Left forelimb (tissue), 1 donor: ENCODE data around the gene VPS39.
A peak's percentile ranks its signal among the peaks of the same experiment; 100 is the strongest.

Experiments
- DNase-seq: peaks from one replicate; pipeline ENCODE4 v3.0.0-alpha.2; 2018; ENCODE audit warnings: low spot score

The VPS39 gene

DNA sequence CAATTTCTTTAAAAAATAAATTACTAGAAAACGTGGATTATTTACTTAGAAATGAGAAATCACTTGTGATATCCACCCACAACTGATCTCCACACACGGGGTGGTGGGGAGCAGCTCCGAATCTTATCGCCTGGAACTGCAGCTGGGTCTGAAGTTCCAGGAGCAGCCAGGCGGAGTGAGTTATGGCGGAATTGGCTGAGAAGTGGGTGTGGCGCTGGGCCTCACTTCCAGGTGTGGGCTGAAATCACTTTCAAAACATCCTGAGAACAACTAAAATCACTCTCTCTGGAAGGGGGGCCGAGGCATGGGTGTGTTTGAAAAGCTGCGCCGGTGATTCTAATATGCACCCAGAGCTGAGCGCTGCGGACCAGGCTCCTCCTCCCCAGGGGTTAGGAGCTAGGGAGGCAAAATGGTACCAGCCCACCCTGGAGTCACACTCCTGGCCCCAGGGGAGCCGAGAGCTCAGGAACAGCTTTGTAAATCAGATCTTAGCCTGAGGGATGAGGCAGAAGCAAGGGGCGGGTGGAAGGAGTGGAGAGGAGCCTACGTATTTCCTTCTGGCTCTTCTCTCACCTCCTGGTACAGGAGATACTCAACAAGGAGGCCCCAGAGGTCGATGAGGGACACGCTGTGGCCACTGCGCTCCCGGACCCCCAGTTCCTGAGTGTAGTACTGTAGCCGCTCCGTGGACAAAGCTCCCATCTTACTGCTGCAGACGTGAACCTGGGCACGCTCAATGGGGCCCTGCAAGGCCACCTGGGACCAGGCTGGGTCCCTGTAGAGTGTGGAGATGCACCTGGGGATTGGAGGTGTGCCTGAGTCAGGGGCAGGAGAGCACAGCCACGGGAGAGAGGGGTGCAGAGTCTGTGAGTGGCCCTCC, 61.3 kb downstream of the VPS39 start:
- peak; percentile 46 for DNase-seq

DNA sequence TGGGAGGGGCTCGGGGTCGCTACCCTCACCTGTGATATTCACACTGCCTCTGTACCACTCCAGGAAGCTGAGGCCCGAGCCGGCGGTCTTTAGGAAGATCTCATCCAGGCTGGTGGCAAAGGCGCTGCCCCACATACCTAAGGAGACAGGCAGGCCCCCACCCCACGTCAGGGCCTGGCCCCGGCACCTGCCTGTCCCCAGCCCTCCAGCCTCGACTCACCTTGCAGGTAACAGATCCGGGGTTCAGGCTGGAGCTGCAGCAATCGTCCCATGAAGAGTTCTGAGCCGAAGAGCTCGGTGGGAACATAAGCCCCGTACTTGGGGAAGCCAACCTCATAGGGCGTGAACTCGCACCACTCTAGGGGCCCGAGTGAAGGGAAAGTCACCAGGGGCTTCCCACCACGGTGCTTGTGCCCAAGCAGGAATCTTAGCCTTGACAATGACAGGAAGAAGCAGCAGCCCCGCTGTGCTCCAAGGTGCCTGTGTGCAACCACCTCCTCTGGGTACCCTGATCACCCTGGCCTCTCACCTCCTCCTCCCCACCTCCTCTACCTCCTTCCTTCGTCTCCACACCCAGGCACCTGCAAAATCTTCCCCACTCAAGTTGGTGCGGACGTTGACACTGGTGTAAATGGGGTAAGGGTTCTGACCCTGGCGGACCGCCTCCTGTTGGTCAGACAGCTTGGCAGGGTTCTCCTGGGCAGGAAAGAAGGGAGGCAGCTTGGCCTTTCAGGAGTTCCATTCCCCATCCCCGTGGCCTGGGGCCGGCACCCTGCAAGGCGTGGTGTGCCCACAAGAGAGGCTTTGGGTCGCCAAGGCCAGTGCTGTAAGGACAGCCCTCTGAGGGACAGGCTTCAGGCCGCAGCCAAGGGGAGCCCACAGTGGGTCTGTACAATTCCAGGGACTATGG, 62.3 kb downstream of the VPS39 start:
- peak; percentile 59 for DNase-seq

DNA sequence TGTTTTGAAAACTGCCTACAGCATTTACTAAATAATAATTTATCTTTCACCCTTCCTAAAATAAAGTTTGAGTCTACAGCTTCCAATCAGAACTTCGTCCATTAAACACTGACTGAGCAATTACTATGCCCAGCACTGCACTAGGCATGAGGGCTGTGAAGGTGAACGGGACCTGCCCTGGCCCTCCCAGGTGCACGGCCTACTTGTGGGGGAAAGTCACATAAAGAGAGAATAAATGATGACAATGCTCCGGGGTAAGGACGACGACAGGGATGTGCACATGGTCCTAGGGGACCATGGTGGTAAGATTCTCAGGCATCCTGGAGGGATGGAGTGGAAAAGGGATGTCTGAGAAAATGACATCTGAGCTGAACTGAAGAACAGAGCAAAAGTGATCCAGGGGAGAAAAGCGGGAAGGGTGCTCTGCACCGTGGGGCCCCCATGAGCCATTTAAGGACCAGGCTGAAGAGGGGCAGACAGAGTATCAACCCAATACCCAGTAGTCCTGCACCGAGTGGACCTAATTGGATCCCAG, 63.2 kb downstream of the VPS39 start:
- DNase-seq = peak; percentile 44

DNA sequence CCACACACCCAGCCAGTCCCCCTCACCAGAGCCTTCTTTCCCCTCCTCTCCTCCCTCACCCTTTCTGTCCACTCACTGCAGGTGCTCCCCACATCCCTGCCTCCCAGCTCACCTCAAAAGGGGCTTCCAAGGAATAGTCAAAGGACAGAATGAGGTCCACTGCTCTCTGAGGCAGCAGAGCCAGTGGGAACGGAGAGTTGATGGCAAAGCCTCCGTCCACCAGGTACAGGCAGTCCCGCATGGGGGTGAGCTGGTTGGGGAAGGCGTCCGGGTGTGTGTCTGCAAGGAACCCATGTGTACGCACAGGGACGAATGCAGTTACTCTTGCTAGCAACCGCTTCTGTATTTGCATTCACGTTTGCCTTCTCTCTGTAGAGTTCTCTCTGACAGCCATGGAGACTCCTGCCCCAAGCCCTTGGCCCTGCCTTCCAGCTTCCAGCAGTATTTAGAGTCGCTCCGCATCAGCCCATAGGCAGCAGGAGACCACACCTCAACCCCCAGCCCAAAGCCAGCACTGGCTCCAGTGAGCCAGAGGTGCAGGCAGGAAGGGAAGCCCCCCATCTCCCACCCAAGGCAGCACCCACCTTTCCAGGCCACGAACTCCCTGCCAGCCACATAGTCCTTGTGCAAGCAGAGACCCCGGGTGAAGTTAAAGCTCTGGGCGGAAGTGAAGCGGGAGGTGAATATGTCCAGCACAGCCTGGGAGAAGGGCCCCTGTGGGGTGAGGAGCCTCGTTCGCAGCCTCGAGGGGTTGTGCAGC, 64.1 kb downstream of the VPS39 start:
- DNase-seq = peak; percentile 34

DNA sequence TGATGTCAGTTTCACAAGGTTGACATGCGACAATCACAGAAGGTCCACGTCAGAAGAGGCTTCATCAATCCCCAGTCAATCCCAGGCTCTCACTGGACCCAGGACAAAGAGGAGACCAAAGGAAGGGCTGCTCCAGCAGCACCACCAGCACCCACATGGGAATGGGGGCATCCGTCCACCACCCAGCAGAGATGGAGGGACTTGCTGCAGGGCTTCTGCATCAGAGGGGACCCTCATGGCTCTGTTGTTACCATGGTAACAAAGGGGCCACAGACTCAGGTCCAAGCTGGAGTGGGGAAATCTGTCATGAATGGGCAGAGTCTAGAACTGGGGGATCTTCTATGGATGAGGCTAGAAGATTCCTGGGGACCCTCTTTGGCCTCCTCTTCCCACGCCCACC, 64.7 kb downstream of the VPS39 start:
- DNase-seq = peak; percentile 25

DNA sequence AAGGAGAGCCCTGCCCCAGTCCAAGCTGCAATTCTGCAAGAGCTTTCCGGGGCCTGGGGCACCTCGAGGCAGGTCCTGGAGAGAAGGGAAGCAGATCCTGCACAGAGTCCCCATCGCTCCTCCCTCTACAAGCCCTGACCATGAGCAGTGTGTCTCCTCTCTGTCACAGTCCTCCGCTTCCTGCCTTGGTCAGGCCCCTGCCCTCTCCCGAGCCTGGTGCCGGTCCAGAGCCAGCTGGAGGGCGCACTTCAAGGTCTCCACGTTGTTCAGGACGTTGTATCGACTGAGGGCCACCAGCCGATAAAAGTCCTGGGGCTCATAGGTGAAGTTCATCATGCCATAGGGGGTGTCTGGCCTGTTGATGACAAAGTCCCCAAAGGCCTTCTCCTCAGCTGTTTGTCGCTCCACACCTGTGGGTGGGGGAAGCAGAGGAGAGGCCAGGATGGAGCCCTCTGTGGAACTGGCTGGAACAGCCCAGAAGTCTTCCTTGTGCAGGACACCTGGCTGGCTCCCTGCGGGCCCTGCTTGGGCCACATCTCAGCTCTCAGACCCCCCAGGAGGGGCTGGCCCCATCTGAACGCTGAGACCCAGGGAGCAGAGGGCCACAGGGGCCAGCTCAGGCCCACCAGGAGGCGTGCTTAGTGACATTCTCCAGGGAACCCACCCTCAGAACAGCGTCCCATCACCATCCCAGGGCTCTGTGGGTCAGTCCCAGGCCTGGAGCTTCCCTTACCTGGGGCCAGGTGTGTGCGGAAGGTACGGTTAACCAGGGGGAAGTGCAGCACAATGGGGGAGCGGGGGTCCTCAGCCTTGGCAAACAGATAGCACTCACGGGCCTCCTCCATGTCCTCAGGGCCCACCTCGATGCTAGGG, 66.1 kb downstream of the VPS39 start:
- DNase-seq = peak; percentile 50

DNA sequence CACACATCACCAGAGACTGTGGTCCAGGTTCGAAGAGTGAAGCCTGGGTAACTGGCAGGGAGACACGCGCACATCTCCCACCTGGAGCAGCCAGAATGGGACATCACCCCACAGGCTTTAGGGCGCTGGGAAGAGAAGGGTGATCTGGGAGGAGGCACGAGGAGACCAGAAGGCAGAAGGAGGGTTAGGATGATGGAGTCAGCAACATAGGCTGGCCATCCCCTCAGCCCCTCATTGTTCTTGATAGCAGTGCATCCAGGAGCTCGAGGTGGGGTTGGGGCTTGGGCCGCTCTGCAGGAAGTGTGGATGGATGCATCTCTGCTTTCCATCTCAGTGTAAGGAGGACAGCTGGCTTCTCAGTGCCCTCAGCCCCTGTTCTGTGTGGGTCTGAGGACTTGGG, 66.9 kb downstream of the VPS39 start:
- DNase-seq = no peak

DNA sequence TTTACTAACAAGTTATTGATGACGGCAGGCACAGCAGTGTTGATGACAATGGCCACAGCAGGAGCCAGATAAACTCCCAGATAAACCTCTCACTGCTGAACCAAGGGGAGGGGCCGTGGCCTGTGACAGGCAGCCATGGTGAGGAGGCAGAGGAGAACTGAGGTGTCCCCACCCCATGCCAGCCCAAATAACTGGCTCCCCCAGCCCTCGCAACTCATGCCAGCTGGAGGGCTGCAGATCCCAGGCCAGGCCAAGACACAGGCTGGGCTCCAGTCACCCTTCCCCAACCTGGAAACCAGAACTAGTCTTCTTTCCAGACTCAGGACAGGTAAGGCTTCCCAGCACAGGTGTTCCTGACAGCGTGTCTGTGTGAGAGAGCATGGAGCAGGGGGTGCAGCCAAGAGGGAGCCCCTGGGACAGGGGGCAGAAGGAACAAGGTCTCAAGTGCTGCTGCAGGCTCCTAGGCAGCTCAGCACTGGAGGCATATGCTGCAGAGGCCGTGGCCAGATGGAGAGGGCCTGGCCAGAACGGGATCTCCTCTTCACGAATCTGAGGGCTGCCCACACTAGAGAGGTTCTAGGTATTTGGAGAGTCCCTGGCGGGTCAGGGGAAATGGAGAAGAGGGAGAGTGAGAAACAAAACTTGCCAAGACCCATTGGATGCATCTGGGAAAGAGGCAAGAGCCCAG, 67.6 kb downstream of the VPS39 start:
- no peak for DNase-seq

DNA sequence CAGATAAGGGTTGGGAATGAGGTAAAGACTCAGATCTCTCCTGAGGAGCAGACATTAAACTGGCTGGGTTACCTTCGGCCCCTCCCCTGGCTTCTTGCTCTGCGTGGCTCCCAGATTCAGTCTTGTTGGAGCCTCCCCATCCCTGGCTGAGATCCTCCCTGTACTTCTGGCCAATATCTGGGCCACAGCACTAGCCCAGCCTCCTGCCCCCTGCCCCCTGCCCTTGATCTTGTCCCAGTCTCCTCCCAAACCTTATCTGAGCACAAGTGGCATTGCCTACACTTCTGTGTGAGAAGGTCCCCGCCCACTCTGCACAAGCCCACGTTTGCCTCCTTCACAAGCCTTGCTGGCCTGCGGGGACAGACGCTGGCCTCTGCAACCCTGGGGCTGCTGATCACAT, 68.5 kb downstream of the VPS39 start:
- no peak for DNase-seq

DNA sequence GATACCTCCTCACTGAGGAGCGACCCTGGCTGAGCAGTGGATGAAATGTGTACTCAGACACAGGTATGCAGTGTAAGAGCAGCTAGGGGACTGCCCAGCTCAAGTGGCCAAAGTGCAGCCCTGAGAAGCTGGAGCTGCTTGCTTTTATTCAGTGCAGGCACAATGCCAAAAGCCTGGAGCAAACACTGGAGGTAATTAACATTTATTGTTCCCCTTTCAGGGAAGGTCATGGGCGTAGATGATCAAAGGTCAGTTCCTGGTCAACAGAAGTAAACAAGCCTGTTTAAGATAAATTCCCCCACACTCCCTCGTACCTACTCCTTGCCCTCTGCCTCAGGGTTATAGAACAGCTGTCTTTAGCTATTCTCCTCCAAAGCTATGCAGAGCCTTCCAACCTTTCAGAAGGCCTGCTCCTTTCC, 69.1 kb downstream of the VPS39 start:
- no peak for DNase-seq

DNA sequence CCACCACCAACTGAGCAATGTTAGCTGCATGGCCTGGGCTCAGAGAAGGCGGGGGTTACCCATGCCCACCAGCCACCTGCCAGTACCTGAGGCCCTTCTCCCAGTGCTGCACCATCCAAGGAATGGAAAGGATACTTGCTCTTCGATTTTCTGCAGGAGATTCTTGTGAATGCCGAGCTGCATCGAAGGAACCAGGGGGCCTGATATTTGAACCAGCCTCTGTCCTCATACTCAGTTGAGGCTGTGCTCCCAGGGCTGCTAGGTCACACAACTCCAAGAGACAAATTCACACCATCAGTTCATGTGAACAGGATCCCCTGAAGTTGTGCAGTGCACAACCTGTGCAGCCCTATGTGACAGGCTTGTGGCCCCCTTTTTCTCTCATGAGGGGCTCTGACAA, 69.7 kb downstream of the VPS39 start:
- DNase-seq = no peak

DNA sequence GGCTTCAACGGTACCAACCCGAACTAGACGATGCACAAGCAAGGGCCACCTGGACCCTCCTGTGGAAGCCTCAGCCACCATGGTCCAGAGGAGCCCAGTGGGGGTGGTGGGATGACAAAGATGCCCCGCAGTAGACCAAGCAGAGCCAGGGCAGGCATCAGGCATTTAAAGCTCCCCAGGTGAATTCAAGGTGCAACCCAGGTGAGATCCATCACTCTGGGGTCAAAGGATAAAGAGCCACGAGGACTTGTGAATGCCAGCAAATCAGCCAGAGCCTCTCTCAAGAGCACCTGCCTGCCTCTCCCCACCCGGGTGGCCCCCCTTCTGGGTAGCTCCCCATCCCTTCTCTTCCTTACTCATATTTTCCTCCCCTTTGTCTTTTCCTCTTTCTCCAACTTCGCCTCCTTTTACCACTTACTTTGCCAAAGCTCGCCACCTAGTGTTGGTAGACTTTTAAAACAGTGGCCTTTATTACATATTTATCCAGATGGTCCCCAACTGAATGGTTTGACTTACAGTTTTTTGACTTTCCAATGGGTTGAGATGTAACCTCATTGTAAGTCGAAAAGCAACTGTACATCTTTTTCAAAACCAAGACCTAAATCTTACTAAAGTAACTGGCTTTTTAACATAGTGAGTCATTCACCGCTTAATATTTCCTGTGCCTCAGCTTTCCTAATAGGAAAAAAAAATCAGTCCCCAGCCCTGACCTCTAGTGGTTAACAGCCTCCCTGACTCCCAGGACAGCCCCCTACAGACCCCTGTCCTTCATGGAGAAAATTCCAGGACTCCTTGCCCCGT, 70.4 kb downstream of the VPS39 start:
- DNase-seq = peak; percentile 62

DNA sequence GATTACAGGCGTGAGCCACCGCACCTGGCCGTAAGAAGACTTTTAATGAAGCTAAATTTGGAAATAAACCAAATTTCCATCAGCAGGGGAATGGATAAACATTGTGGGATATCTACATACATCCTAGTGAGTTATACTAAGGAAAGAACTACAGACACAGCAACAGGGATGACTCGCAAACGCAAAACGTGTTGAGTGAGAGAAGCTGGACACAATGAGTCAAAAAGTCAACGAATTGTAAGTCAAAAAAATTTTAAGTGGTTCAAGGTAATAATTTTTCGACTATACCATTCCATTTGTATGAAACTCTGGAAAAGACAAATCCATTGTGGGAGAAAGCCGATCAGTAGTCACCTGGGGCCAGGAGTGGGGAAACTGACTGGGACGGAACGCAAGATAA, 71.6 kb downstream of the VPS39 start:
- DNase-seq = no peak

DNA sequence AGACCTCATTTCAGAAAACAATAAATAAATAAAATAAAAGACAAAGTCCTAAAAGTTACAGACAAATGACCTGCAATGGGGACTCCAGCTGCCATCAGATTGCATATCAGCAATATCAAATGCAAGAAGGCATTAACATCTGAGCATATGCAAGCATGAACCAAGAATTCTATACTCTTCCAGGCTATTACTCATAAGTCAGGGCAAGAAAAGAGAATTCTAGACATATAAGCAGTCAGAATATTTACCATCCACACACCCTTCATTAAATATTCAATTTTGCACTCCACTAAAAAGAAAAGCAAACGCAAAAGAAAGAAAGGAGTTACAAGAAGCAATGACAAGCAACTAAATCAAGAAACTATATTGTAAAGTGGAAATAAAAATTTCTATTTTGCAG, 72.8 kb downstream of the VPS39 start:
- no peak for DNase-seq

DNA sequence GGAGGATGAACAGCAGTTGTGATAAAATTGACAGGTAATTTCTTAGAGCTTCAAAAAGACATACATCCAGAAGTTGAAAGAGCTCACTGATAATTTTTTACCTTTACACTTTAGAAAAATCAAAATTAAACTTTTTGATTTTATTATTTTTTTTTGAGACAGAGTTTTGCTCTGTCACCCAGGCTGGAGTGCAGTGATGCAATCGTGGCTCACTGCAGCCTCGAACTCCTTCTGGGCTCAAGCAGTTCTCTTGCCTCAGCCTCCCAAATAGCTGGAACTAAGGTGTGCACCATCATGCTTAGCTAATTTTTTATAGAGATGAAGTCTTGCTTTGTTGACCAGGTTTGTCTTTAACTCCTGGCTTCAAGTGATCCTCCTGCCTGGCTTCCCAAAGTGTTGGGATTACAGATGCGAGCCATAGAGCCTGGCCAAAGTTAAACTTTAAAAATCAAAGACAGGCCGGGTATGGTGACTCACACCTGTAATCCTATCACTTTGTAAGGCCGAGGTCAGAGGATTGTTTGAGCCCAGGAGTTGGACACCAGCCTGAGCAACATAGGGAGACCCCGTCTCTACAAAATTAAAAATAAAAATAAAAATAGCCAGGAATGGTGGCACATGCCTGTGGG, 73.4 kb downstream of the VPS39 start:
- no peak for DNase-seq

DNA sequence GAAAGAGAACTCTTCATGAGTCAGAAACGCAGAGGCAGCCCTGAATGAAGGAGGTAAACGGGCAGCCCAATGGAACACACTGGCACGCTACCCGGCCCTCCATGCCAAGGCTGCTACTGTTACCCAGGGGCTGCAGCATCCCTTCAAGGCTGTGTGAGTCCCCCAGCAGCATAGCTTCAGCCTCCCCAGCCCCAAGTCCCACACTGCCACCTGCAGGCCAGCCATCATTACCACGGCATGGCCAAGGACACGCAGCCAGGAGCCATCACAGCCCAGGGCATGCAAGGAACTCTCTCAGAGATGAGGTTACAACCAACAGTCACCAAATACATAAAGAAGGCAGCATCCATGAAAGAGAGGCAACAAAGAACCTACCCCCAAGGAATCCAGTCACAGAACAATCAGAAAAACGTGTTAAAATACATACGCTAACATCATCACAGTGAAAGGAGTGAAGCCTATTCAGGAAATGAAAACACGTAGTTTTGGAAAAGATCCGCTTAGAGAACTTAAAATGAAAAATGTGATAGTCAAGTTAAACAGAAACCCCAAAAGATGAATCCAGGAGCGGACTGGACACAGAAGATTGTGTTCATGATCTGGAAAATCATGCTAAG, 74.1 kb downstream of the VPS39 start:
- DNase-seq = peak; percentile 61

DNA sequence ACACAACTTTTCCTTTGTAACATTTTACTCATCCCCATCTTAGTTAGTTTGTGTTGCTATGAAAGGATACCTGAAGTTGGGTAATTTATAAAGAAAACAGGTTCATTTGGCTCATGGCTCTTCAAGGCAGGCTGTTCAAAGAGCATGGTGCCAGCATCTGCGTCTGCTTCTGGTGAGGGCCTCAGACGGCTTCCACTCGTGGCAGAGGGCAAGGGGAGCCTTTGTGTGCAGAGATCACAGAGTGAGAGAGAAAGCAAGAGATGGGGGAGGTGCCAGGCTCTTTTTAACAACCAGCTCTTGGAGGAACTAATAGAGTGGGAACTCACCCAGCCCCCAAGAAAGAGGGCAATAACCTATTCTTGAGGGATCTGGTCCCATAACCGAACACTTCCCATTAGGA, 74.7 kb downstream of the VPS39 start:
- no peak for DNase-seq
